ENCODE measurements around the gene LDB2. TPM values are rescaled to one million over a fixed set of nuclear protein-coding genes. Genes with fewer than 3 reads are reported as not detected.
"Not testable (repeated sequence)": the region's sequence is repeated elsewhere in the genome, so short reads cannot be mapped to it uniquely, and the experiment has no call there.

LDB2 gene
- total RNA-seq, 1 donor from 2014 or later = not detected

GRCh38 chr4:16636304-16636703 is 262.1 kb downstream of the LDB2 start:
- H3K27me3 Mint-ChIP-seq = peaks cover 52% of the 10 kb centered on the region
- peaks cover 3% of the 10 kb centered on the region for H3K9me3 Mint-ChIP-seq (ENCODE audit: low read depth)
- H3K4me1 Mint-ChIP-seq (ENCODE audit: low read depth) = peaks cover 14% of the 10 kb centered on the region
- H3K4me3 Mint-ChIP-seq (ENCODE audit: low read depth) = no peak overlapping the region
- TF ChIP-seq, protein P1, sequence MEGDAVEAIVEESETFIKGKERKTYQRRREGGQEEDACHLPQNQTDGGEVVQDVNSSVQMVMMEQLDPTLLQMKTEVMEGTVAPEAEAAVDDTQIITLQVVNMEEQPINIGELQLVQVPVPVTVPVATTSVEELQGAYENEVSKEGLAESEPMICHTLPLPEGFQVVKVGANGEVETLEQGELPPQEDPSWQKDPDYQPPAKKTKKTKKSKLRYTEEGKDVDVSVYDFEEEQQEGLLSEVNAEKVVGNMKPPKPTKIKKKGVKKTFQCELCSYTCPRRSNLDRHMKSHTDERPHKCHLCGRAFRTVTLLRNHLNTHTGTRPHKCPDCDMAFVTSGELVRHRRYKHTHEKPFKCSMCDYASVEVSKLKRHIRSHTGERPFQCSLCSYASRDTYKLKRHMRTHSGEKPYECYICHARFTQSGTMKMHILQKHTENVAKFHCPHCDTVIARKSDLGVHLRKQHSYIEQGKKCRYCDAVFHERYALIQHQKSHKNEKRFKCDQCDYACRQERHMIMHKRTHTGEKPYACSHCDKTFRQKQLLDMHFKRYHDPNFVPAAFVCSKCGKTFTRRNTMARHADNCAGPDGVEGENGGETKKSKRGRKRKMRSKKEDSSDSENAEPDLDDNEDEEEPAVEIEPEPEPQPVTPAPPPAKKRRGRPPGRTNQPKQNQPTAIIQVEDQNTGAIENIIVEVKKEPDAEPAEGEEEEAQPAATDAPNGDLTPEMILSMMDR (IDR thresholded peaks at IDR 0.05; ENCODE audit: unreplicated experiment) = no peak
- DNase-seq (ENCODE audit: low spot score, unreplicated experiment) = no peak
- no peak overlapping the region for H3K27ac Mint-ChIP-seq
- no peaks in the 10 kb centered on the region for H3K36me3 Mint-ChIP-seq (ENCODE audit: insufficient read depth)

GRCh38 chr4:16629274-16629673 is 269.2 kb downstream of the LDB2 start:
- H3K27me3 Mint-ChIP-seq = peaks cover 22% of the 10 kb centered on the region
- H3K9me3 Mint-ChIP-seq (ENCODE audit: low read depth); H3K4me1 Mint-ChIP-seq (ENCODE audit: low read depth); H3K27ac Mint-ChIP-seq; DNase-seq (ENCODE audit: low spot score, unreplicated experiment); H3K36me3 Mint-ChIP-seq (ENCODE audit: insufficient read depth); H3K4me3 Mint-ChIP-seq (ENCODE audit: low read depth): not testable (repeated sequence)

DNA sequence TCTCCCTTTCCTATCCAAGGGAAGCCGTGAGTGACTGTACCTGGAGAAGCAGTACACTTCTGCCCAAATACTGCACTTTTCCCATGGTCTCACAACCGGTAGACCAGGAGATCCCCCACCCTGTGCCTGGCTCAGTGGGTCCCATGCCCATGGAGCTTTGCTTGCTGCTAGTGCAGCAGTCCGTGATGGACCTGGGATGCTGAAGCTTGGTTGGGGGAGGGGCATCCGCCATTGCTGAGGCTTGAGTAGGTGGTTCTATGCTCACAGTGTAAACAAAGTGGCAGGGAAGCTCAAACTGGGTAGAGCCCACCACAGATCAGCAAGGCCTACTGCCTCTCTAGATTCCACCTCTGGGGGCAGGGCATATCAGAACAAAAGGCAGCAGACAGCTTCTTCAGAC is 269.6 kb downstream of the LDB2 start:
- H3K4me3 Mint-ChIP-seq (ENCODE audit: low read depth); H3K4me1 Mint-ChIP-seq (ENCODE audit: low read depth); H3K36me3 Mint-ChIP-seq (ENCODE audit: insufficient read depth); H3K9me3 Mint-ChIP-seq (ENCODE audit: low read depth); DNase-seq (ENCODE audit: low spot score, unreplicated experiment); H3K27ac Mint-ChIP-seq: not testable (repeated sequence)
- peaks cover 22% of the 10 kb centered on the region for H3K27me3 Mint-ChIP-seq

GRCh38 chr4:16627999-16628398 is 270.4 kb downstream of the LDB2 start:
- no peaks in the 10 kb centered on the region for H3K4me1 Mint-ChIP-seq (ENCODE audit: low read depth)
- no peak overlapping the region for H3K4me3 Mint-ChIP-seq (ENCODE audit: low read depth)
- peaks cover 22% of the 10 kb centered on the region for H3K27me3 Mint-ChIP-seq
- peaks cover 3% of the 10 kb centered on the region for H3K9me3 Mint-ChIP-seq (ENCODE audit: low read depth)
- H3K27ac Mint-ChIP-seq = no peak overlapping the region
- no peak for DNase-seq (ENCODE audit: low spot score, unreplicated experiment)
- H3K36me3 Mint-ChIP-seq (ENCODE audit: insufficient read depth) = no peaks in the 10 kb centered on the region
- TF ChIP-seq, protein P1 (IDR thresholded peaks at IDR 0.05; ENCODE audit: unreplicated experiment) = no peak

GRCh38 chr4:16626945-16627344 is 271.5 kb downstream of the LDB2 start:
- Mint-ChIP-seq H3K4me3 (ENCODE audit: low read depth) (no peak overlapping the region), H3K9me3 (ENCODE audit: low read depth) (peaks cover 3% of the 10 kb centered on the region)

DNA sequence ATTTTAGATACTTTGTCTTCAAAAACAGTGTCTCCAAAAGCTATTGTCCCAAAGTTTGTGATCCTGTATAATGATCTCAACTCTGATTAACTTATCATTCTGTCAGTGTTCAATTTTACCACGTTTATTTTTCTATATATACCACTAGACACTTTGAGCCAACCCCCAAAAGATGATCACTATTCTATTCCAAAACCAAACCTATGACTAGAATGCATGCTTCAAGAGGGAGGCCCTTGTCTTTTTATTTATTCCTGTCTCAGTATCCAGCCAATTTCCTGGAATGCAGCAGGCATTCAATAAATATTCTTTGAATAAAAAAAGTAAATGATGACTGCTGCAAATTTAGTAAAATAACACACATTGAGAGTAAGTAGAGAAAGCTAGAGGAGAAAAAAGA is 275.6 kb downstream of the LDB2 start:
- Mint-ChIP-seq H3K9me3 (ENCODE audit: low read depth) (no peaks in the 10 kb centered on the region), H3K27ac (no peak overlapping the region), H3K36me3 (ENCODE audit: insufficient read depth) (no peaks in the 10 kb centered on the region), H3K27me3 (peaks cover 8% of the 10 kb centered on the region), H3K4me1 (ENCODE audit: low read depth) (no peaks in the 10 kb centered on the region), H3K4me3 (ENCODE audit: low read depth) (no peak overlapping the region)
- TF ChIP-seq, protein P1 (IDR thresholded peaks at IDR 0.05; ENCODE audit: unreplicated experiment) = no peak
- no peak for DNase-seq (ENCODE audit: low spot score, unreplicated experiment)

More at GRCh38 chr4:16626945-16627344, 271.5 kb downstream of the LDB2 start:
- Mint-ChIP-seq H3K36me3 (ENCODE audit: insufficient read depth) (no peaks in the 10 kb centered on the region), H3K27ac (no peak overlapping the region), H3K4me1 (ENCODE audit: low read depth) (no peaks in the 10 kb centered on the region), H3K27me3 (peaks cover 25% of the 10 kb centered on the region)
- DNase-seq (ENCODE audit: low spot score, unreplicated experiment) = no peak
- TF ChIP-seq, protein P1 (IDR thresholded peaks at IDR 0.05; ENCODE audit: unreplicated experiment) = no peak

All from progenitor cell of endocrine pancreas (in vitro differentiated cells).